Measurements from ENCODE around the gene ISG20.

The ISG20 gene

DNA sequence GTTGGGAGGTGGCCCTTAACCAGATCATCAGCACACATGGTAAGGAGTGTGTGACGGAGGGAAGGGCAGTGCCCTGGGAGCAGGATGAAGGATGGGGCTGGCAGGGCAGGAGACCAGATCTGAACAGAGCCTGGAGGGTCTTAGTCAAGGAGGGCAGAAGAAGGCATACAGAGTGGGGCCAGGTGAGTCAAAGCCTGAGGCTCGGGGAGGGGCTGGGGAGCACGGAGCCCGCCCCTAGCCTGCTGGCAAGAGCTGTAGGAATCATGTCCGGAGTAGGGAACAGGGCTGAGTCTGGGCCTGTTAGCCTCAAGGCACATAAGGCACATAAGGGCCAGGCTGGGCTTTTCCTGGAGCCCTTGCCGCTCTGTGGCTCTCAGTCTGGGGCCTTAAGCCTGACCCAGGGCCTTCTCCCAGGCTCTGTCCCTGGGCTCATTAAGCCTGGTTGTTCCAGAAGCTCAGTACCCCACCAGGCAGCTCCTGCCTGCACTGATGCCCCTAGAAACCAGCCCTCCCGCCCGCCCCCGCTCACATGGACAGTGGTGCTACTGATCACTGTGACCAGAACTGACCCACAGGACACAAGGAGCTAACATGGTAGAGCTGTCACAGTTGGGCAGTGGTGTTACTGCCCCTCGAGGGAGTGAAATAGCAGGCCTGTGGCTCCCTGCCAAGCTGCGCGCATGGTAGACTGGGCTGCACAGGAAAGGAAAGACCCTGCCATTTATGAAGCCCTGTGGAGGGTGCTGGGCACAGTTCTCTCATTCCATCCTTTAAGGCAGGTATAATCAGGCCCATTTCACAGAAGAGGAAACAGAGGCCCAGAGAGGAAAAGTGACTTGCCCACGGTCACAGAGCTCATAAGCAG is 14.6 kb downstream of the ISG20 start:
- no peak for DNase-seq (ENCODE audit: low spot score)

DNA sequence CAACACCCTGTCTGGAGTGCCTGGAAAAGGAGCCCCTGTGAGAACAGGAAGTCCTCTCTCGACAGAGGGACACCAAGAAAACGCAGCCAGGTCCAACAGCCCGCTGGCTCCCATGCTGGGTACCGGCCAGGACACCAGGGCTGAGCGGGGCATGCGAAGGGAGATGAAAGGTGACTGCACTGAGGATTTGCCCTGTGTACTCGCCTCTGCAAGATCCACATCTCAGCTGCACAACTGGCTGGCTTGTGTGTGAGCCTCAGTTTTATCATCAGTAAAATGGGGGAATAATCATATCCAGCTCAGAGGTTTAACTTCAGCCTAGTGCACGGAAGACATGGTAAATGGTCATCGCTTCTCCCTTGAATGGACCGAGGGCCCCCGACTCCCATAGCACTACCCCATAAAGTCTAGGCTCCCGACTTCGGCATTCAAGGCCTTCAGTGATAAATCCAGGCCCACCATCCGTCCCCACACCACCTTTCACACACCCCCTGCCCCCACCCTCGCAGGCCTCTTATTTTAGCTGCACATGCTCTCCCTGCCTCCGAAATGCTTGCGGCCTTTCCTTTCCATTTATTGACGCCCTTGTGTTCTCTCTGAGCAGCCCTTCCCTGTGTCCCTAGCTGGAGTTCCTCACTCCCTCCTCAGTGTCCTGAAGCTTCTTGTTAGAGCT is 15.8 kb downstream of the ISG20 start:
- no peak for DNase-seq (ENCODE audit: low spot score)

DNA sequence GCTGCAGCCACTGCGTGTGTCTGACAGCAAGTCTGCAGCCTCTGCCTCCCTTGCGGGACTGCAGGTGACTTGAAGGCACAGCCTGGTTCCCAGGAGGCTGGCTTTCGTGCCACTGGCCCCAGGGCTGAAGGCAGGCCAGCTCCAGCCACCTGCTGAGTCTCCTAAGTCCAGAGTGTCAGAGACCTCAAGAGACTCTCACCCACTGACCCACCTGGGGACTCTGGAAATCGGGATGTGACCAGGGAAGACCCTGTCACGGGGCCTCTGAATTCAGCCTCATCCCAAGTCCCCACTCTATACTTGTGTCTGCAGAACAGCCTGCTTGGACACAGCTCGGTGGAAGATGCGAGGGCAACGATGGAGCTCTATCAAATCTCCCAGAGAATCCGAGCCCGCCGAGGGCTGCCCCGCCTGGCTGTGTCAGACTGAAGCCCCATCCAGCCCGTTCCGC is 16.3 kb downstream of the ISG20 start:
- no peak for DNase-seq (ENCODE audit: low spot score)

DNA sequence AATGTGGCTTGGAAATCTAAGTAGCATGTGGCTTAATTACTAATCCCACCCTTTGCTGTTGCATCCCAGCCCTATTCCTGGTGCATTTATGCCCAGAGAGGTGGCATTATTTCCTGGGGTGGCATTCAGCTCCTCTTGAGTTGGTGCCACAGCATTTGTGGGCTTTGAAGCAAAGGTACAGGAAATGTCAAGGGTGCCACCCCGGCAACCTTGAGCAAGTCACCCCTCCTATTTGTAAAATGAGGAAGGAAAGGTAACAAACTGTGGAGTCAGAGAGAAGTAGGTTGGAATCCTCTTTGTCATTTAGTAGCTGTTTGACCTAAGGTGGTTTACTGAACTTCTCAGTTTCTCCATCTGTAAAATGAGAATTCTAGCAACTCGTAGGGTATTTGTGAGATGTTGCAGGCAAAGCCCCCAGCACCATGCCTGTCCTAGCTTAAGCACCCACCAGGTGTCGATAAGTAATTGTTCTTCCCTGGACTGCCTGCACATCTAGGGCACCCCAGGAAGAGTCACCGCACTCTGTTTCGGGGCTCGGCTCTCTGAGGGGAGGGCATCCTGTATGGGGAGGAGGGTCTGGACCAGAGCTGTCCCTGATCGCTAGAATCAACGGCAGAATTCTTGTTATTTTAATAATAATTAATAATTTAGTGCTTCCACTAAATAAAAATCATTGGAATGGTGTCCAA is 17.1 kb downstream of the ISG20 start:
- peak; percentile 40 for DNase-seq (ENCODE audit: low spot score)

DNA sequence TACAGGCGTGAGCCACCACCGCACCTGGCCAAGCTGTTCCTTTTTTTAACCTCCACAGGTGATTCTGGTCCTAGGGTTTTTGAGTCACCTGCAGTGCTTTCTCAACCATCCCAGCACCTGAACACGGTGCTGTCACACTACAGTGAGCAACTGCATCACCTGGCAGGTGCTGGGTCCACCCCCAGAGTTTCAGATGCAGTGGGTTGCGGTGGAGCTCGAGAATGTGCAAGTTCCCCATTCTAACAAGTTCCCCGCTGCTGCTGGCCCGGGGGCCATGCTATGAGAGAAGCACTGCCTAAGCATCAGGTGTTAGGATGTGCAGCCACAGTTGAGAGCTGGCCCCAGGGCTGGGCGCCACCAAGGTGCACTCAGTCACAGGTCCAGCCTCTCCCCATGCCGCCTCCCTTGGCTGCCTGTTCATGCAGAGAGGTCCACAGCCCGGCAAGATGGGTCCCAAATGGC is 18.0 kb downstream of the ISG20 start:
- DNase-seq (ENCODE audit: low spot score) = no peak

DNA sequence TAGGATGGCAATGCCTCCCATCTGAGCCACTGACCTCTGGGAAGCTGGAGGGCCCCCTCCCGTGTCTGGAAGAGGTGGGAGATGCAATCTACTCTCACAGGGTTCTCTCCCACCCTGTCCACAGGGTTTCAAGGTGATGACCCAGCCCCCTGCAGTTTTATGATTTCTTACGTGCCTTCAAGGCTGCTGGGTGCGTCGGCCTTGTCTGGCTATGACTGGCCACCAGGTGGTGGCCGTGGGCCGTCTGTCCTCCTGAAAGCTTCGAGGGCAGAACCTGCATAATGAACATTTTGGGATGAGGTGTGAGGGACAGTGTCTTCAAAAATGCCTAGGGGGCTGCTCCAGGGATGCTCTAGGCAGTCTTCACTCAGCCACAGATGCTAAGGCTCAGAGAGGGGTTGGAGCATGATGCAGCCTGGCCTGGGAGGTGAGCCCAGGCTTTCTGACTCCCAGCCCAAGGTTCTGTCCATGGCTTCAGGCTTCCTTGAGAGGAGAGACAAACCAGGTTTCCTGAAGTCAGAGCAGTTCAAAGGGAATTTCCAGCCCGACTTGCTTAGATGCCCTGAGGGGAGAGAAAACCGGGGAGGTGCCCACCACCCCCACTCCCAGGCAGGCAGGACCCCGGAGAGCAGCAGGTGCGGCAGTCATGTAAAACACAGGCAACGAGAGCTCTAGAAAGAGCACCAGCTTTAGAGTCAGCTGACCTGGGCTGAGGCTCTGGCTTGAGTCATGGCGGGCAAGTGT is 18.7 kb downstream of the ISG20 start:
- DNase-seq (ENCODE audit: low spot score) = no peak

DNA sequence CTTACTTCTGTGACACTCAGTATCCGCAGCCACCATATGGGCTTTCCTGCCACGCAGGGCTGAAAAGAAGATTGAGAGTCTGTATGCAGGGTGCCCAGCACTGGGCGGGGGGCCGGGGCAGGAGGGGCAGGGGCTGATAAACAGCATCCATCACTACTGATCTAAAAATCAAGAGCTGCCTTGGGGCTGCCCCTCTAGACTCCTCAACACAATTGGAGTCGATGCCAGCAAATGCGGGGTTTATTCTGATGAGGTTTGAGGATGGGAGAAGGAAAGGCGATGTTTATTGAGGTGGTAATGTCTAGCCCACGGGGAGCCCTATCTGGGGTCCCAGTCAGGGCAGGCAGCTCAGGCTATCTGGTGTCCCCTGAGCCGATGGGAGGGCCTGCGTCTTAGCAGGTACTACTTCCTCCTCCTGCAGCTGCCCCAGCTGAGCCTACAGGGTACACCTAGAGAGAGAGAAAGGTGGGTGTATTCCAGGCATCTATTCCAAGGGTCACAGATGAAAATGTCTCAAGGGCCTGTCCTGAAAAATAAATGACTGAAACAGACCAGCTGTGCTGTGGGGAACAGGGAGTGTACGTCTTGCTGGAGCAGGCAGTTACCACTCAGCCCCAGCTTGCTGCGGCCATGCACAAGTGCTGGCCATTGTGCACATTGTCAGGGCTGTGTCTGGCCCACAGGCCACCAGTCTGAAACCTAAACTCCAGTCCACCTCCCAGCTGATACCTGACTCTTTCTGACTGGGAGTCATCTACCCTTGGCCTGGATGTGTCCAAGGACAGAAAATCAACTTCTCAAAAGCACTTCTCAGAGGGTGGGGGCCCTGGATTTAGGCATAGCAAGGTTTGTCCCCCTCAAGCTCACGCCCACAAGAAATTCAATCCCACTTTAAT is 19.5 kb downstream of the ISG20 start:
- no peak for DNase-seq (ENCODE audit: low spot score)

DNA sequence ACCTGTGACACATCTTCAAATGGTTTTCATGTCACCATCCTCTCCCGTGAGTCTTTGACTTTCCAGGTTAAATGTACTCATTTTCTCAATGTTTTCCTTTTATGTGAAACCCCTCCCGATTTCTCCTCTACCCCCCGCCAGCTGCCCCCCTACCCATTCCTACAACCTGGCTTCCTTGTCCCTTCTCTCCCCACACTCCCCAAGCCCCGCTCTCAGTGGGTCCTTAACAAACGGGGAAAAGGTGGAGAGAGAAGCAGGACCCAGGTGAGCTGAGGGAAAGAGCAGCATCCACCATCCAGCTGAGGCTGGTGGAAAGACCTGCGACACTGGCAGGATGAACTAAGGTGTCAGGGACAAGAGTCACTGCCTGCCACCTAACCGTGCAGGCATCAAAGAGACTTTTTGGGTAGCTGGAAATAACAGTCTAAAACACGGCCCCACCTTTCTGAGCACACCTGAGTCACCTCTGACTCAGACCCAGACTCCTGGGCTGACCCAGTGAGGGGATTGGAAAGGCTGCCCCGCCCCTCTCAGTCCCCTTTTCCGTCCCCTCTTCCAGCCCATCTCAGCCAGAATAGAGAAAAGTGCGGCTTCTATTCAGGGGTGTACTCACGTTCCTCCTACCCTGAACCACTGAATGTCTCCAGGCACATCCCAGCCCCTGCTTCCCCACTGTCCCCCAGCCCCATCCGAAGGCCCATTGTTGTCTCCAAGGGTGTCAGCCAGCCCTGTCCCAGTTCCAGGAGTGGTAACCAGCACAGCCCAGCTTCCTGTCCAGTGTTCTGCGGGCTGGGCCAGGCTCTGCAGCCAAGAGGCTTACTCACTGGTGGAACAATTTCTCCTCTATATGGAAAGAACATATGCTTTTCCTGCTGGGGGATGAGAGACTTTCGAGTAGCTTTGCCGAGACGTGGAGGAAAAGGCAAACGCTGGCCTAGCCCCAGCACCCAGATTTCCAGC is 20.4 kb downstream of the ISG20 start:
- no peak for DNase-seq (ENCODE audit: low spot score)

DNA sequence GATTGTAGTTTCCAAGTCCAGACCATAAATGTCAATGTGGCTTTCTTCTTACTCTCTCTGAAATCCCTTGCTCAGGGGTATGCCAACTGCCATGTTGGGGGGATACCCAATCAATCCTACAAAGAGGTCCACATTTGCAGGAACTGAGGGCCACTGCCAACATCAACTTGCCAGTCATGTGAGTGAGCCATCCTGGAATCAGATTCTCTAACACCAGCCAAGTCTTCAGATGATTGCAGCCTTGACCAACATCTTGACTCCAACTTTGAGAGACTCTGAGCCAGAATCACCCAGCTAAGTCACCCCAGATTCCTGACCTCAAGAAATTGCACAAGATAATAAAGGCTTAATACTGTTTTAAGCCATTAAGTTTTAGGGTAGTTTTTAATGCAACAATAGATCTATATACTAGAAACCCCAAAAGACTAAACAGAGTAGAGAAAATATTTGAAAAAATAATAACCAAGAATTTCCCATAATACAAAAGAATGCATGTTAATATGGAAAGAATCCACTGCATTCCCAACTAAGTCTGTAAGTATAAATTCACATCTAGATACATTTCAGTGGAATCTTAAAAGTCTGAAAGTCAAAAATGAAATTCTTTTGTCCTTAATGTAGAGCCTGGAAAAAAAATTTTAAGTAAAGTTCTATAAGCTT is 22.4 kb downstream of the ISG20 start:
- DNase-seq (ENCODE audit: low spot score) = no peak

DNA sequence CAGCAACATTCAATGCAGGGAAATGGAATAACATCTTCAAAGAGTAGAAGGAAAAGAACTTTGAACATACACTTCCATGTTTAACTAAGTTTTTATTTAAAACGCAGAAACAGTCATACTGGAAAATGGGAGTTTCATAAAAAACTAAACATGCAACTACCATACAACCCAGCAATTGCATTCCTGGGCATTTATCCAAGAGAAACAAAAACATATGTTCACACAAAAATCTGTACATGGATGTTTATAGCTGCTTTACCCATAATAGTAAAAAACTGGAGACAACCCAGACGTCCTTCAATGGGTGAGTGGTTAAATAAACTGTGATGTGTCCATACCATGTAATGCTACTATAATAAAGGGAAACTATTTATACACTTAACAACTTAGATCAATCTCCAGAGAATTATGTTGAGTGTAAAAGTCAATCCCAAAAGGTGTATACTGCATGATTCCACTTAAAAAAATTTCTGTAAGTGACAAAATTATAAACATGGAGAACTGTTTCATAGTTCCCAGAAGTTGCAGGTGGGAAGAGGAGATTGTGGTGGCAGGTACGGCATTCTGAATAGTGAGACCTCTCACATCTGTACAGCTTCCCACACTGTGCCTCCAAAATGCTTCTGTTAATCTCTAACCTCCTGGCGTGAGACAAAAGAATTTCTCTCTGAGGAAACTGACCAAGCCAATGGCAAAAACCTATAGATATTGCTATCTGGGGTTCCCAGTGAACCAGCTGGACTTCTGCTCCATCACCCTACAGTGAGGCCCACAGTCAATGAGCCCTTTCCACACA is 23.1 kb downstream of the ISG20 start:
- DNase-seq (ENCODE audit: low spot score) = no peak

DNA sequence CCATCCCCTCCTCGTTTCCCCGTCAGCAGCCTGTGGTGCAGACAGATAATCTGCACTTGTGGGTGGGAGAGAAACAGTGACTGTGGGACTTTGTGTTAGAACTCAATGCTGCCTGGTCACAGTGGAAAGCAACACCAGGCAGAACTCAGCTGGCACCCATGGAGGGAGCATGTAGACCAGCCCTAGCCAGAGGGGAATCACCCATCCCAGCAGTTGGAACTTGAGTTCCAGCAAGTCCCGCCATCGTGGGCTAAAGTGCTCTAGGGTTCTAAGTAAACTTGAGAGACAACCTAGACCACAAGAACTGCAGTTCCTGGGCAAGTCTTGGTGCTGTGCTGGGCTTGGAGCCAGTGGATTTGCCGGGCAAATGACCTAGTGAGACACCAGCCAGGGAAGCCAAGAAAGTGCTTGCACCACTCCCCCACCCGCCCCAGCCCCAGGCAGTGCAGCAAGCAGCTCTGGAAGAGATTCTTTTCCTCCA is 24.4 kb downstream of the ISG20 start:
- no peak for DNase-seq (ENCODE audit: low spot score)

DNA sequence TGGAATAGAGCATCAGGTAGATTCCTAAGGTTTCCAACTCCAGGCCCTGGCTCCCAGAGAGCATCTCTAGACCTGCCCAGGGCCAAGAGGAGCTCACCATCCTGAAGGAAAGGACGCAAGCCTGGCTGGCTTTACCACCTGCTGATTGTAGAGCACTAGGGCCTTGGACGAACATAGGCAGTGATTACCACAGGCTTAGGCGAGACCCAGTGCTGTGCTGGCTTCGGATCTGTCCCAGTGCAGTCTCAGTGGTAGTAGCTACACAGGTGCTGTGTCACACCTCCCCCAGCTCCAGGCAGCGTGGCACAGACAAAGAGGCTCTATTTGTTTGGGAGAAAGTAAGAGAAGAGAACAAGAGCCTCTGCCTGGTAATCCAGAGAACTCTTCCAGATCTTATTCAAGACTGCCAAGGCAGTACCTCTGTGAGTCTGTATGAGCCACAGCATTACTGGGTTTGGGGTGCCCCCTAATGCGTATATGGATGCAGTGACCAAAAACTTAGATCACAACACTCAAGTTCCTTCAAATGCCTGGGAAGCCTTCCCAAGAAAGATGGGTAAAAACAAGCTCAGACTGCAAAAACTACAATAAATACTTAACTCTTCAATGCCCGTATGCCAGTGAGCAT is 25.4 kb downstream of the ISG20 start:
- peak; percentile 69 for DNase-seq (ENCODE audit: low spot score)

DNA sequence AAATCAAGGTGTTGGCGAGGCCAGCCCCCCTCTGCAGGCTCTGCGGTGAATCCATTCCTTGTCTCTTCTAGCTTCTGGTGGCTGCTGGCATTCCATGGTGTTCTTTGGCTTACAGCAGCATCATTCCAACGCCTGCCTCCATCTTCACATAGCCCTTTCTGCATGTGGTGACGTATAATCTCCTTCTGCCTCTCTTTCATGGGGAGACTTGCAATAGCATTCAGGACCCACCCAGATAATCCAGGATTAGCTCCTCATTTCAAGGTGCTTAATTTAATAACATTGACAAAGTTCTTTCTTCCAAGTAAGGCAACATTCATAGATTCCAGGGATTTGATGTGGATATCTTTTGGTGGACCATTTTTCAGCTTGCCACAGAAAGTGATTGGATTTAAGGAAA is 35.8 kb downstream of the ISG20 start:
- no peak for DNase-seq (ENCODE audit: low spot score)

DNA sequence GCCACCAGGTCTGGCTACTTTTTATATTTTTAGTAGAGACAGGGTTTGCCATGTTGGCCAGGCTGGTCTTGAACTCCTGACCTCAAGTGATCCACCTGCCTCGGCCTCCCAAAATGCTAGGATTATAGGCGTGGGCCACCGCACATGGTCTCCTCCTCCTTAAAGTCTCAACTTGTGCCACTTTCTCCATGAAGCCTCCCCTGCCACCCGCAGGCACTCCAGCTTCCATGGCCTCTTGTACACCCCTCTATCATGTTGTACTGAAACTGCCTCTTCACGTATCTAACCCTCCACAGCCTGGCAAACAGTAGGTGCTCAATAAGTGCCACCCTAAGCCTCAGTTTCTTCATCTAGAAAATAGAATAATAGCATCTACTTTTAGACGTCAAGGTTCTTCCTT is 39.9 kb downstream of the ISG20 start:
- DNase-seq (ENCODE audit: low spot score) = no peak

DNA sequence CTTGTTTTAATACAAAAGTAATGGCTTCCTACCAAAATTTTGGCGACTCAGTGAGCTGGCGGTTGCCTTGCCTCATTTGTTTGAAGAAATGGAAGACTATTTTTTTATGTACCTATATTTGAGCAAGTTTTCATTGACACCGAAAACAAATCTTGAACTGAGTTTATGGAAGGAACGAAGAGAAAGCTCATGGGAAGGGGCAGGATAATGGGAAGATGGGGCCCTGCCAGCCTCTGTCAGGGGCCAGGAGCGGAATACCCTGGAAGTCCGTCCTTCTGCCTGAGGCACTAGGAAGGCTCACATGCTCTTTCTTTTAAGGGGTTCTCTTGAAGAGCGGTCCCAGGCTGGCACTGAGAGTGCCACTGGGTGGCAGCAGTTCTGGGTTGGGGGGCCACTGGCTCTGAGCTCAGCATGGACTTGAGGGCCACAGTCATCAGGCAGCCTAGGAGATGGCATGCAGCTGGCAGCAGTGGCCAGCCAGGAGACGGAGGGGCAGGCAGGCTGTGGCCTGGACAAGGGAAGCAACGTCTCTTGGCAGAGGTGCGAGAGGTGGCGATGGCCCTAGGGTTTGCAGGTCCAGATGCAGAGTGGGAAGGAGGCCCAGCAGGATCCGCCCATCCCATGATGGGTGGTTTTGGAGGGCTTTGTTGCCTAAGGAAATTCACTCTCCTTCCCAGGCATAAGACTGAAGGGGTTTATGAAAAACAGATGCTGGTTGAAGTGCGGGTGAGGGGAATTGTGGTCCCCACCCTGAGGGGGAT is 41.6 kb downstream of the ISG20 start:
- no peak for DNase-seq (ENCODE audit: low spot score)

DNA sequence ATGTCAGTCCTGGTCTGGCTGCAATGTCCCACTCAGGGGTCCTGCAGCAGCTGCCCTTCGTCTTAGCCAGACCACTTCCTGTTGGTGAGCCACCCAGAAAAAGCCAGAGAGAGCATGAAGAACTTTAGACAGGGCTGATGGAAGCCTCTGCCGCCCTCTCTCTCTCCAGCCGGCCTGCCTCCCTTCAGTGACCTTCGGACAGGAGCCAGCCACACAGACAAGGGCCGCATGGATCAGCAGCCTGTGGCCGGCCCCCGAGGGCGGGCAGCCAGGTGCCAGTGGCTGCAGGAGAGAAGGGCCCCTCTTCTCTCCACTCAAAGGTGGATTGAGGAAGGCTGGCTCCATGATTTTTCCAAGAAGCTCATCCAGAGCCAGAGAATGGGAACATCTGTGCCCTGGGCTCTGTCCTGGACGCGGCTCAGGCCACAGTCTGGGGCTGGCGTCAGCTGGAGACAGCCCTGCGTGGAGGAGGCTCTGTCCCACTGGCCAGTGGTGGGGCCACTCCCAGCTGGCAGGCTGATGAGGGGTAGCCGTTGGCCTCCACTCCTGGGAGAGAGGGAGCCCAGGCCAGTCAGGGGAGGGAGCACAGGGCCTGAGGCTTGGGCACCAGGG is 42.9 kb downstream of the ISG20 start:
- no peak for DNase-seq (ENCODE audit: low spot score)

DNA sequence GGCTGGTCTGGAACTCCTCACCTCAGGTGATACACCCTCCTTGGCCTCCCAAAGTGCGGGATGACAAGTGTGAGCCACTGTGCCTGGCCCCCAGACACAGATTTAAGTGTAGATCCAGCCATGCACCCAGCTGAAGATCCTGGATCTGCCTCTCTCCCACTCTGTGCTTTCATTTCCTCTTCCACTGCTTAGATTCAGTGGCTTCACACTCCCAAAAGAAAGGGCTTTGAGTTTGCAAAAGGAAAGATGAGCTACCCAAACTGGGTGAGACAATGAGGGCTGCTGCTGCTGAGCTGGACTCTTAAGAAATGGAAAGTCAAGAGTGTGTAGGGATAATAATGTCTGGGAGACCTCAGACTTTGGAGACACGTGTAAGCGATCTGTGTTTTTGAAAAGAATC is 45.5 kb downstream of the ISG20 start:
- no peak for DNase-seq (ENCODE audit: low spot score)

All from CD4-positive, alpha-beta T cell treated with Interleukin-6 at 100 ng/mL for 8 hours (primary cell).